Prostate gland (tissue), 2 donors: ENCODE measurements around the gene TMEM26. TPM values are rescaled to one million over a fixed set of nuclear protein-coding genes. Genes with fewer than 3 reads are reported as not detected.

Source experiments
- DNase-seq: peaks from one replicate; pipeline ENCODE4 v3.0.0-alpha.2; 2019; ENCODE audit warnings: low spot score
- H3K27ac ChIP-seq, 2 donors: fragments of 200-600 bp; sonication (generic); 2 replicates each; pipeline ENCODE4 v1.5.1; 2017 to 2019
- H3K27me3 ChIP-seq: fragments of 200-600 bp; sonication (generic); replicated peaks from 2 replicates; pipeline ENCODE4 v1.5.1; 2019; ENCODE audit not compliant: insufficient read depth
- H3K36me3 ChIP-seq, 2 donors: fragments of 200-600 bp; sonication (generic); 1 replicate in 1 of 2; 2 replicates in 1 of 2; pipeline versions ENCODE4 v1.5.1 to v1.8.1; 2017 to 2019
- H3K4me1 ChIP-seq: fragments of 200-600 bp; sonication (generic); replicated peaks from 2 replicates; pipeline ENCODE4 v1.5.1; 2019
- H3K4me3 ChIP-seq, 2 donors: fragments of 200-600 bp; sonication (generic); 2 replicates each; pipeline ENCODE4 v1.5.1; 2017 to 2019
- H3K9me3 ChIP-seq: fragments of 200-600 bp; sonication (generic); 2 replicates; pipeline ENCODE4 v1.5.1; 2017
- POLR2A ChIP-seq: fragments of 450-650 bp; IDR thresholded peaks from one replicate; pipeline ENCODE4 v1.6.1; 2016; ENCODE audit warnings: antibody characterized with exemption, mild to moderate bottlenecking
- POLR2AphosphoS5 ChIP-seq: sonication (generic); formaldehyde crosslinking; IDR thresholded peaks from one replicate; pipeline ENCODE4 v1.6.1; 2017; ENCODE audit warnings: antibody characterized with exemption
- WGBS: methylation state at CpG from one replicate; pipeline ENCODE4 v1.1.5; 2018; 5-methylcytosine and 5-hydroxymethylcytosine counted together
- intact Hi-C: fragments of 100-400 bp; cut with DNase I; formaldehyde crosslinking; loops from one replicate; pipeline ENCODE4 v1.14.2; 2022
- total RNA-seq, 2 donors: library from RNA; depleted of rRNA; stranded (reverse); fragments of >200 nt; gene quantifications; one replicate each; pipeline ENCODE4 v1.1.0, GENCODE V29; 2016
- TF ChIP-seq, protein P1 (sequence below), 4 experiments: fragments of 200-600 bp in 2 of 4; fragments of 450-650 bp in 2 of 4; sonication (generic) in 2 of 4; IDR thresholded peaks; 1 replicate in 3 of 4; 2 replicates in 1 of 4; pipeline ENCODE4 v1.5.1; 2016 to 2019; ENCODE audit warnings: antibody characterized with exemption in 4 of 4, mild to moderate bottlenecking in 2 of 4, moderate library complexity in 2 of 4

Gene TMEM26
- total RNA-seq, 2 donors from 2014 or later = 3.7 to 11.6 TPM

DNA sequence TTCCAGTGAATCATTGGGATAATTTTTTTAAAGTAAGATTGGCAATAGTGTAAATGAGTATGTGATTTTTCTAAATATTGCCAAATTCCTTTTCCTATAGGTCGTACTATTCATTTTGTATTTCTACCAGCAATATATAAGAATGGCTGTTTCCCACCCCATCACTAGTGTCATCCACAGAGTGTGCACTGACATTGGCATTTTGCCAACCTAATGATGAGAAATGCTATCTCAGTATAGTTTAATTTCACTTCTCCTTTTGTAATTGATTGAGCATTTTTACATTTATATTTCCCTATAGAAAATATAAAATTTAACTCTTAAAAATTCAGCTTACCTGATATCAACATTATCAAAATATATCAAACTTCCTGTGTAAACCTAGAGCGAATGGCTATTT lies 17.6 kb upstream of the TMEM26 start:
- Histone ChIP-seq H3K9me3 (no peaks in the 10 kb centered on the region), H3K4me1 (no peaks in the 10 kb centered on the region), H3K27ac (no peak overlapping the region), H3K4me3 (no peak overlapping the region), H3K27me3 (no peaks in the 10 kb centered on the region), H3K36me3 (no peaks in the 10 kb centered on the region)
- TF ChIP-seq POLR2AphosphoS5 (no peak), POLR2A (no peak)
- TF ChIP-seq, protein P1, sequence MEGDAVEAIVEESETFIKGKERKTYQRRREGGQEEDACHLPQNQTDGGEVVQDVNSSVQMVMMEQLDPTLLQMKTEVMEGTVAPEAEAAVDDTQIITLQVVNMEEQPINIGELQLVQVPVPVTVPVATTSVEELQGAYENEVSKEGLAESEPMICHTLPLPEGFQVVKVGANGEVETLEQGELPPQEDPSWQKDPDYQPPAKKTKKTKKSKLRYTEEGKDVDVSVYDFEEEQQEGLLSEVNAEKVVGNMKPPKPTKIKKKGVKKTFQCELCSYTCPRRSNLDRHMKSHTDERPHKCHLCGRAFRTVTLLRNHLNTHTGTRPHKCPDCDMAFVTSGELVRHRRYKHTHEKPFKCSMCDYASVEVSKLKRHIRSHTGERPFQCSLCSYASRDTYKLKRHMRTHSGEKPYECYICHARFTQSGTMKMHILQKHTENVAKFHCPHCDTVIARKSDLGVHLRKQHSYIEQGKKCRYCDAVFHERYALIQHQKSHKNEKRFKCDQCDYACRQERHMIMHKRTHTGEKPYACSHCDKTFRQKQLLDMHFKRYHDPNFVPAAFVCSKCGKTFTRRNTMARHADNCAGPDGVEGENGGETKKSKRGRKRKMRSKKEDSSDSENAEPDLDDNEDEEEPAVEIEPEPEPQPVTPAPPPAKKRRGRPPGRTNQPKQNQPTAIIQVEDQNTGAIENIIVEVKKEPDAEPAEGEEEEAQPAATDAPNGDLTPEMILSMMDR (IDR thresholded peaks at IDR 0.05) = no peak
- WGBS = 91% methylated on average over 2 of the region's 2 CpGs
- intact Hi-C loops = no loop called here
- no peak for DNase-seq

DNA sequence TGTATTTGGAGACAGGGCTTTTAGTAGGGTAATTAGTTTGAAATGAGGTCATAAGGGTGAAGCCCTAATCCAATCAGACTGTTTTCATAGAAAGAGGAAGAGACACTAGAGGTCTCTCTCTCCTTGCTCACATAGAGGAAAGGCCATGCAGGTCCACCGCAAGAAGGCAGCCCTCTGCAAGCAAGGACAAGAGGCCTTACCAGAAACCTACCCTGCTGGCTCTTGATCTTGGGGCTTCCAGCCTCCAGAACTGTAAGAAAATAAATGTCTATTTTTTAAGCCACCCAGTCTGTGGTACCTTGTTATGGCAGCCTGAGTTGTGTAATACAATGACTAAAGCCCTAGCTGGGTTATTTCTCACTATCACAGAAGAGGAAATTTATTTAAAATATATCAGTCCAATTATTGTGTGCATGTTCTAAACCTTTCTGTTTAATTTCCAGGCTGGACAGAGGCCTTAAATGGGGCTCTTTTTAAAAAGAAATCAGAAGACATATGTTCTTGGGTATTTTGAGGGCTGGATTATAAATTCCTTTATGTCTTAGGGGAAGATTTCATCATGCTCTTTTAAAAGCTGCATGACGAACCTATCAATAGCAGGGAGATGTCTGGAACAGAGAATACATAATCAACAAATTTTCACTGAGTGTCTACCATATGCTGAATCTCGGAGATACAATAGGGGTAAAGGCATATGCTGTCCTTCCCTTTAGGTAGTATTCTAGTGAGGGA lies 12.9 kb upstream of the TMEM26 start:
- no peak overlapping the region for H3K27ac ChIP-seq
- intact Hi-C loops = no loop called here
- WGBS = 96% methylated on average over 3 of the region's 3 CpGs

DNA sequence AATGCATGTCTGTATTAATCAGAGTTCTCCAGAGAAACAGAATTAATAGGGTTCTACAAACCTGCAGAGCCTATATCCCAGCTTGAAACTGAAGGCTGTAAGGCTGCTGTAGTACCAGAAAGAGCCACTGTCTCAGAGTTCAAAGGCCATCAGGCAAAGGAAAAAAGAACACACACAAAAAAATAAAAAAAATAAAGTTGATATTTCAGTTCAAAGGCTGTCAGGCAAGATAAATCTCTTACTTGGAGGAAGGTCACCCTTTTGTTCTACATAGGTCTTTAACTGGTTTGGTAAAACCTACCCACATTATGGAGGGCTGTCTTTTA lies 12.0 kb upstream of the TMEM26 start:
- TF ChIP-seq, protein P1 (IDR thresholded peaks at IDR 0.05) = no peak
- no peak for TF ChIP-seq POLR2A
- H3K9me3 ChIP-seq = no peaks in the 10 kb centered on the region
- no peaks in the 10 kb centered on the region for H3K27me3 ChIP-seq
- no peak overlapping the region for H3K27ac ChIP-seq
- peaks cover 3% of the 10 kb centered on the region for H3K4me1 ChIP-seq
- H3K36me3 ChIP-seq = no peaks in the 10 kb centered on the region
- intact Hi-C loops = no loop called here
- H3K4me3 ChIP-seq = no peak overlapping the region
- DNase-seq = no peak

More for the DNA sequence above, 12.9 kb upstream of the TMEM26 start:
- Histone ChIP-seq H3K27me3 (no peaks in the 10 kb centered on the region), H3K9me3 (no peaks in the 10 kb centered on the region), H3K36me3 (no peaks in the 10 kb centered on the region), H3K4me3 (no peak overlapping the region), H3K4me1 (peaks cover 3% of the 10 kb centered on the region)
- no peak for DNase-seq
- TF ChIP-seq POLR2A = no peak
- TF ChIP-seq POLR2AphosphoS5 = no peak
- TF ChIP-seq, protein P1 (IDR thresholded peaks at IDR 0.05) = no peak

DNA sequence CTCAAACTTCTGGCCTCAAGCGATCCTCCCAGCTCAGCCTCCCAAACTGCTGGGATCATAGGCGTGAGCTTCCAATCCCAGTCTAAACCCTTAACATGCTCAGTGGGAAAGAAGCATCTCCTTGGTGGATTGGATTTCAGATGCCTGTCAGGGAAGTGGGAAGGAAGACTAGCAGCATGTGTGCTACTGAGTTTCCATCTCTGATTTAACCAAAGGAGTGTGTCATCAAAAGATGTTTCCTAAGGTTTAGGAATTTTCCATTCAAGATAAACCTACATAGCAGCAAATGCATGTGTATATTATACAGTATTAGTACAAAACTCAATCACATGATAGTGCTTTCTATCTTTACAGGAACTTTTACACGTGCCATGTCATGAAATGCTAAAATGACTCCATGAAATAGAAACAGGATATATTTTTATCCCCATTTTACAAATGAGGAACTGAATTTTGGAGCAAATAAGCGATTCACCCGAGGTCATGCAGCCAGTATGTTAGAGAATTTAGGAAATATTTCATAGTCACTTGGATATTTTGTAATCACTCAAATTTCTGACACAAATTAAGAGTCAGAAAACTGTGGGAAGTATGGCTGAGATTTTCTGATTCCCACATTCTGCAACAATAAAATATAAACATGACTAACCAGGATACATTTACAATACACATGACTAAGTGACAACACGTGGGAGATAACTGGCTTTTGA lies 11.4 kb upstream of the TMEM26 start:
- 77% methylated on average over 6 of the region's 6 CpGs for WGBS
- DNase-seq = no peak
- no peak overlapping the region for H3K4me3 ChIP-seq
- no peaks in the 10 kb centered on the region for H3K9me3 ChIP-seq
- H3K27ac ChIP-seq = no peak overlapping the region
- peaks cover 3% of the 10 kb centered on the region for H3K4me1 ChIP-seq
- intact Hi-C loops = no loop called here
- H3K27me3 ChIP-seq = no peaks in the 10 kb centered on the region
- TF ChIP-seq POLR2A (no peak), POLR2AphosphoS5 (no peak)
- TF ChIP-seq, protein P1 (IDR thresholded peaks at IDR 0.05) = no peak
- no peaks in the 10 kb centered on the region for H3K36me3 ChIP-seq
